GM19043 (cell line): ENCODE results near the gene SLC24A2.

ENCODE experiments used
- ATAC-seq: cut with Tn5 transposase; IDR thresholded peaks from one replicate; pipeline ENCODE4 v1.9.1; 2021; ENCODE audit warnings: low read depth; ENCODE audit not compliant: unreplicated experiment

Gene SLC24A2

GRCh38 chr9:19768798-19769197 lies 20.0 kb downstream of the SLC24A2 start:
- ATAC-seq = no peak

- ATAC-seq = no peak
Observed at GRCh38 chr9:19759066-19759465, 29.8 kb downstream of the SLC24A2 start.

GRCh38 chr9:19757745-19758144 lies 31.1 kb downstream of the SLC24A2 start:
- ATAC-seq = no peak

GRCh38 chr9:19754921-19755320 lies 33.9 kb downstream of the SLC24A2 start:
- no peak for ATAC-seq

GRCh38 chr9:19748278-19749126 lies 40.3 kb downstream of the SLC24A2 start:
- ATAC-seq = no peak

GRCh38 chr9:19746223-19746622 lies 42.6 kb downstream of the SLC24A2 start:
- no peak for ATAC-seq

- no peak for ATAC-seq
Observed at GRCh38 chr9:19741178-19741577, 47.7 kb downstream of the SLC24A2 start.
